Tibial nerve (tissue), 4 donors: ENCODE measurements around the gene C1QTNF12. TPM values are rescaled to one million over a fixed set of nuclear protein-coding genes. Genes with fewer than 3 reads are reported as not detected.

Source experiments
- DNase-seq, 2 donors: peaks; one replicate each; pipeline ENCODE4 v3.0.0-alpha.2; 2019; ENCODE audit warnings: low spot score in 2 of 2
- H3K27ac ChIP-seq, 4 donors: fragments of 200-600 bp; sonication (generic) in 3 of 4; one replicate each; pipeline ENCODE4 v1.5.1; 2017 to 2019; ENCODE audit warnings: mild to moderate bottlenecking in 1 of 4
- H3K27me3 ChIP-seq, 2 donors: fragments of 200-600 bp; sonication (generic) in 1 of 2; one replicate each; pipeline versions ENCODE4 v1.5.1 to v1.6.0; 2017 to 2019
- H3K36me3 ChIP-seq, 3 donors: fragments of 200-600 bp; sonication (generic); one replicate each; pipeline ENCODE4 v1.5.1; 2018 to 2019
- H3K4me1 ChIP-seq, 4 donors: fragments of 200-600 bp; sonication (generic) in 3 of 4; one replicate each; pipeline ENCODE4 v1.5.1; 2017 to 2019
- H3K4me3 ChIP-seq, 4 donors: fragments of 200-600 bp; sonication (generic) in 3 of 4; one replicate each; pipeline ENCODE4 v1.5.1; 2017 to 2019; ENCODE audit warnings: mild to moderate bottlenecking in 1 of 4, moderate library complexity in 1 of 4
- H3K9me3 ChIP-seq, 4 donors: fragments of 200-600 bp; sonication (generic) in 3 of 4; one replicate each; pipeline ENCODE4 v1.5.1; 2017 to 2019
- CTCF ChIP-seq, 5 experiments: fragments of 200-600 bp in 3 of 5; fragments of 450-650 bp in 2 of 5; sonication (generic) in 3 of 5; IDR thresholded peaks; one replicate each; pipeline ENCODE4 v1.5.1; 2016 to 2019; ENCODE audit warnings: antibody characterized with exemption in 5 of 5, mild to moderate bottlenecking in 3 of 5, moderate library complexity in 2 of 5
- EP300 ChIP-seq, 2 donors: sonication (generic); formaldehyde crosslinking; IDR thresholded peaks; one replicate each; pipeline ENCODE4 v1.6.1; 2017; ENCODE audit warnings: antibody characterized with exemption in 2 of 2, mild to moderate bottlenecking in 1 of 2
- POLR2A ChIP-seq, 2 donors: fragments of 450-650 bp; IDR thresholded peaks; one replicate each; pipeline ENCODE4 v1.6.1; 2017; ENCODE audit warnings: antibody characterized with exemption in 2 of 2, mild to moderate bottlenecking in 2 of 2, moderate library complexity in 2 of 2
- WGBS, 2 donors: methylation state at CpG; one replicate each; pipeline ENCODE4 v1.1.5; 2018; 5-methylcytosine and 5-hydroxymethylcytosine counted together
- total RNA-seq, 4 donors: library from RNA; depleted of rRNA; stranded (reverse); fragments of >200 nt; gene quantifications; one replicate each; pipeline ENCODE4 v1.1.0, GENCODE V29; 2016

Gene C1QTNF12
- total RNA-seq, 4 donors from 2014 or later, result 0.84 to 3.0 (median 1.8) TPM

- Histone ChIP-seq H3K27ac (no peak overlapping the region), H3K36me3 (peaks cover 5 to 100% (median 11%) of the 10 kb centered on the region in 3 donors), H3K4me3 (no peak overlapping the region), H3K27me3 (no peaks in the 10 kb centered on the region), H3K9me3 (no peaks in the 10 kb centered on the region), H3K4me1 (no peaks in the 10 kb centered on the region)
- 84 to 89% methylated on average over 23 to 24 of the region's 24 CpGs for WGBS, 2 donors
- no peak for TF ChIP-seq POLR2A (IDR thresholded peaks at IDR 0.05)
- no peak for TF ChIP-seq CTCF (IDR thresholded peaks at IDR 0.05)
- TF ChIP-seq EP300 (IDR thresholded peaks at IDR 0.05), result no peak
- no peak for DNase-seq
These were observed 26.3 kb downstream of the C1QTNF12 start for GRCh38 chr1:1220197-1220596.

DNA sequence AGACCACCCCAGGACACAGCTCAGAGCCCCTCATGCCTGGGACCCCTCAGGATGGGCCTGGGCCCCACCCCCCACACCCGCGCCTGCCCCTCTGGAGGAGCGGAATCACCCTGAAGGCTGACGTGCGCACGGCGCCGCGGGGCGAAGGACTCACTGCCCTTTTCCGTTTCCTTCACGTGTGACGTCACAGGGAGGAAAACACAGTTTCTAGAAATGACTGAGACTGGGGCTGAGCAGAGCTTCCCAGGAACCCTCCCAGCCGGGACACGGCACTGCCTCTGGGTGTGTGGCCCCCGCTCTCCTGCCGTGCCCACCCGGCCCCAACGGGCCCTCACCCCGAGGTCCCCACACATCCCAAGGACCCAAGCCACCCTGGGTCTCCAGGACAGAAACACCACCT lies 27.2 kb downstream of the C1QTNF12 start:
- no peak for TF ChIP-seq EP300 (IDR thresholded peaks at IDR 0.05)
- no peak for TF ChIP-seq CTCF (IDR thresholded peaks at IDR 0.05)
- TF ChIP-seq POLR2A (IDR thresholded peaks at IDR 0.05), result no peak
- H3K36me3 ChIP-seq, result peaks cover 5 to 98% (median 11%) of the 10 kb centered on the region in 3 donors

DNA sequence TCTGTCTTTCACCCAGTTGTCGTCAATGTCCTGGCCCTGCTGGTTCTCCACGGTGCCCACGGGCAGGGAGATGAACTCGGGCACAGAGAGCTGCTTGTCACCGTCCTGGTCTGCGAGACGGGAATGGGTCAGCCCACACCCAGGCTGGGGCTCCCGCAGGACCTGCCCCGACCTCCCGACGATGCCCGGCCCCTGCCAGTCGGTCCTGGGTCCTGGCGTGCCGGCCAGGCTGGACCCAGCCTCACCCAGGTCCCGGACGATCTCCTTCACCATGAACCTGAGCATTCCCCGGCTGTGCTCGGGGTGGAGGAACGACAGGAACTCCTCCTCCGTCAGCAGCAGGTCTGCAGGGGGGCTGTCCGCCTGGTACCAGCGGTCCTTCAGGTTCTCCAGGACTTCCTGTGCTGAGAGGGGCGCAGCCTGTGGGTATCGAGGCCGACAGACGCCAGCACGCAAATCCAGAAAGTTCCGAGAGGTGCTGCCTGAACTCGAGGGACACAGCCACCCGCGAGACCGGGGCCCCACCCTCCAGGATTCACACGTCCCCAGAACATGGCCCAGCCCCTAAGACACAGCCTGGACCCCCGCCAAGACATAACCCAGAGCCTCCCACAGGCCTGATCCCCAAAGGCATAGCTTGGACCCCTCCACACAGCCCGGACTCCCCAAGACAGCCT lies 27.9 kb downstream of the C1QTNF12 start:
- TF ChIP-seq CTCF (IDR thresholded peaks at IDR 0.05) (no peak), POLR2A (IDR thresholded peaks at IDR 0.05) (no peak), EP300 (IDR thresholded peaks at IDR 0.05) (no peak)
- H3K36me3 ChIP-seq, result peaks cover 3 to 91% (median 11%) of the 10 kb centered on the region in 3 donors
- no peaks in the 10 kb centered on the region for H3K27me3 ChIP-seq
- no peak overlapping the region for H3K27ac ChIP-seq
- peaks cover 0 to 15% (median 4%) of the 10 kb centered on the region in 4 donors for H3K4me1 ChIP-seq
- 90 to 91% methylated on average over 32 to 36 of the region's 36 CpGs for WGBS, 2 donors
- H3K4me3 ChIP-seq, result no peak overlapping the region
- H3K9me3 ChIP-seq, result no peaks in the 10 kb centered on the region
- no peak for DNase-seq

More for the DNA sequence above, 27.2 kb downstream of the C1QTNF12 start:
- Histone ChIP-seq H3K27ac (no peak overlapping the region), H3K4me3 (no peak overlapping the region), H3K4me1 (peaks cover 0 to 8% (median under 1%) of the 10 kb centered on the region in 4 donors), H3K27me3 (no peaks in the 10 kb centered on the region), H3K9me3 (no peaks in the 10 kb centered on the region)
- 92 to 93% methylated on average over 19 to 20 of the region's 20 CpGs for WGBS, 2 donors
- no peak for DNase-seq

DNA sequence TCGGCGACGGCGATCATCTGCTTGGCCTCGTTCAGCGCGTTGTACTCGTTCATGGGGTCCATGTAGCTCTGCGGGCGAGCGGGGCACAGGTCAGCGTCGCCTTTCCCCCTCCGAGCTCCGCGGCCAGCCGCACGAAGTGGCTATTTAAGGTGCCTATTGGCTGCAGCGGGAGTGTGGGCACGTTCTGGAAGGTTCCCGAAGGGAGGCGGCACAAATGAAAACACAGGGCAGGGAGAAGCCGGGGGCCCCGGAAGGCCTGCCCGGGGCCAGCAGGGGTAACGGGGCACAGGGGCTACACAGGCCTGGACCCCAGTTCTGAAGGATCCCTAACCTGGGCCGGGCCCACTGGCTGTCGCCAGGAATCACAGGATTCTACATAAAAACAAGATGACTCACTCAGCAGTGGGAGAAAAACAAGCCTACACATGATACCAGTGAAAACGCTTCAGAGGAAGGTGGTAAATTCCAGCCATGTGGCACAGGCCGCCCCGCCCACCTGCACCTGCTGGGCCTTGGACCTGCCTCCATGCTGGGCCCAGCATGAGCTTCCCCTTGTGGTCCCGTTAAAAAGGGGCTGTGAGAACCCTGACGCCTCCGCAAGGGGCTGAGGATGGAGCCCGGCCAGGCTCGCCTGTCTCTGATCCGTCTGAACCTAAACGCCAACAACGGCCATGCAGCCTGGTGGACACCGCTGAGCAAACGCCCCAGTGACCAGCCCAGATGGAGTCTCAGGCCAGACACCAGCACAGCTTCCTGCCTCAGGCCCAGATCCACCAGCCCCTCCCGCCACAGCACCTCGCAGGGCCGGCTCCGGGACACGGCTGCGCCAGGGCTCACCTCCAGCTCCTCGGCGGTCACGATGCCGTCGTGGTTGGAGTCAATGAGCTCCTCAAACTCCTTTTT lies 28.6 kb downstream of the C1QTNF12 start:
- DNase-seq, result no peak
- TF ChIP-seq POLR2A (IDR thresholded peaks at IDR 0.05) (no peak), EP300 (IDR thresholded peaks at IDR 0.05) (no peak), CTCF (IDR thresholded peaks at IDR 0.05) (no peak)
- Histone ChIP-seq H3K36me3 (peaks cover 3 to 83% (median 9%) of the 10 kb centered on the region in 3 donors), H3K4me1 (peaks cover 0 to 18% (median 10%) of the 10 kb centered on the region in 4 donors), H3K4me3 (no peak overlapping the region), H3K27me3 (peaks cover 0 to 5% of the 10 kb centered on the region in 2 donors), H3K27ac (no peak overlapping the region), H3K9me3 (no peaks in the 10 kb centered on the region)
- WGBS, 2 donors, result 90 to 92% methylated on average over 43 to 52 of the region's 52 CpGs
